Measurements from ENCODE around the gene TRAPPC3. TPM values are rescaled to one million over a fixed set of nuclear protein-coding genes. Genes with fewer than 3 reads are reported as not detected.

Gene TRAPPC3
- total RNA-seq, 1 experiment from 2014 or later = 64.6 TPM

DNA sequence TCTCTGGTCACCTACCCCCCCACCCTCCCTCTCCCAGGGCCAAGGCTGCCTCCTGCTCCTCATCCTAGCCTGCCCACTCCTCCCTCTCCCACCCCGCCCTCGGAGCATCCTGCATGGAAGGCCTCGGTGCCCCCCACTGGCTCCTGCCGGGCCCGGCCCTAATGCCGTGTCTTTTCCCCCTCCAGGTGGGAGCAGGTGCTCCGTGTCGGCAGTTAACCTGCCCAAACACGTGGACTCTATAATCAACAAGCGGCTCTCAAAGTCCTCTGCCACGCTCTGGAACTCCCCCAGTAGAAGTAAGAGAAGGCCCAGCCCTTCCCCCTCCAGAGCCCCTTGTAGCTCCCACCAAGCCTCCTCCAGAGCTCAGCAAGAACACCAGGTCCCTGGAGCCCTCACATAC is 25.4 kb upstream of the TRAPPC3 start:
- H2AFZ ChIP-seq (ENCODE audit: low read depth, low read length, poor library complexity, severe bottlenecking) = no peak overlapping the region
- ChIA-PET RAD21 (ENCODE audit: low non-redundant PET in 1 of 2, low total read pairs in 2 of 2, uncharacterized antibody in 2 of 2, unreplicated experiment in 2 of 2) (interaction anchor here in 1 of 2 experiments (0.6 kb wide), 1 partner anchor 13 kb away, joined by 3 read pairs; no protein-coding TSS in a partner anchor), POLR2A (interaction anchor here (0.5 kb wide), 1 partner anchor 150 kb away, joined by 6 read pairs; no protein-coding TSS in a partner anchor), CTCF (no interaction called here)
- intact Hi-C loops (cut with micrococcal nuclease) = no loop called here
- peaks cover 42 to 60% of the 10 kb centered on the region in 2 experiments for H3K36me3 ChIP-seq (ENCODE audit: control insufficient read depth in 1 of 2, insufficient read depth in 2 of 2, low read length in 2 of 2)
- ATAC-seq = no peak
- no peaks in the 10 kb centered on the region for H4K20me1 ChIP-seq (ENCODE audit: insufficient read depth)
- H3K79me2 ChIP-seq (ENCODE audit: insufficient read depth, low read length) = peaks cover 8% of the 10 kb centered on the region; the same call in 1 of the 2 replicates
- no TSS peak for BruUV-seq (replicated peaks)
- peaks cover 2 to 26% of the 10 kb centered on the region in 2 experiments; a peak in 3 of 4 replicates for H3K4me1 ChIP-seq (ENCODE audit: control insufficient read depth in 1 of 2, insufficient read depth in 2 of 2, low read length in 2 of 2)
- H3K27ac ChIP-seq (ENCODE audit: low read depth, low read length) = no peak overlapping the region
- TF ChIP-seq RAD21 (IDR thresholded peaks at IDR 0.05; ENCODE audit: low read depth) = no peak
- no peak for TF ChIP-seq REST (IDR thresholded peaks at IDR 0.05; ENCODE audit: low read depth)
- TF ChIP-seq ZFX (IDR thresholded peaks at IDR 0.05) = no peak
- TF ChIP-seq ZBTB33 (IDR thresholded peaks at IDR 0.05; ENCODE audit: extremely low read depth, insufficient replicate concordance, low read length) = no peak
- TF ChIP-seq EGR1 (IDR thresholded peaks at IDR 0.05; ENCODE audit: low read depth) = no peak
- no peak for TF ChIP-seq EZH2 (IDR thresholded peaks at IDR 0.05)
- no peak for TF ChIP-seq SIN3A (IDR thresholded peaks at IDR 0.05; ENCODE audit: low read depth)
- TF ChIP-seq CBX3 (IDR thresholded peaks at IDR 0.05; ENCODE audit: low read depth) = no peak
- no peak for TF ChIP-seq POLR2AphosphoS5 (IDR thresholded peaks at IDR 0.05; ENCODE audit: low read depth, low read length)
- TF ChIP-seq, protein P1, sequence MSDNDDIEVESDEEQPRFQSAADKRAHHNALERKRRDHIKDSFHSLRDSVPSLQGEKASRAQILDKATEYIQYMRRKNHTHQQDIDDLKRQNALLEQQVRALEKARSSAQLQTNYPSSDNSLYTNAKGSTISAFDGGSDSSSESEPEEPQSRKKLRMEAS (IDR thresholded peaks at IDR 0.05) = no peak
- TF ChIP-seq TCF7L2 (IDR thresholded peaks at IDR 0.05; ENCODE audit: borderline replicate concordance, extremely low read depth, insufficient read depth, insufficient read length) = no peak
- no peak for TF ChIP-seq JUND (IDR thresholded peaks at IDR 0.05)
- no peak for TF ChIP-seq ELF1 (IDR thresholded peaks at IDR 0.05; ENCODE audit: borderline replicate concordance, low read depth)
- no peak for TF ChIP-seq EZH2phosphoT487 (IDR thresholded peaks at IDR 0.05; ENCODE audit: borderline replicate concordance)
- no peak for TF ChIP-seq CEBPB (IDR thresholded peaks at IDR 0.05; ENCODE audit: low read depth)
- TF ChIP-seq CTCF (IDR thresholded peaks at IDR 0.05 in 2 of 3, conservative IDR thresholded peaks at IDR 0.05 in 1 of 3; ENCODE audit: borderline replicate concordance in 1 of 3, insufficient read depth in 1 of 3, low read depth in 2 of 3, low read length in 2 of 3) = no peak
- no peak for TF ChIP-seq POLR2A (IDR thresholded peaks at IDR 0.05; ENCODE audit: borderline replicate concordance, extremely low read depth, insufficient read depth, insufficient read length)
- TF ChIP-seq, protein P2, sequence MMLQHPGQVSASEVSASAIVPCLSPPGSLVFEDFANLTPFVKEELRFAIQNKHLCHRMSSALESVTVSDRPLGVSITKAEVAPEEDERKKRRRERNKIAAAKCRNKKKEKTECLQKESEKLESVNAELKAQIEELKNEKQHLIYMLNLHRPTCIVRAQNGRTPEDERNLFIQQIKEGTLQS (IDR thresholded peaks at IDR 0.05) = no peak
- no peak for TF ChIP-seq YY1 (IDR thresholded peaks at IDR 0.05; ENCODE audit: extremely low read depth, insufficient replicate concordance, low read depth, low read length)
- DNase-seq (ENCODE audit: low read depth, low spot score) = no peak
- H3K9me3 ChIP-seq (ENCODE audit: control insufficient read depth in 1 of 2, insufficient read depth in 1 of 2, low read depth in 1 of 2, low read length in 2 of 2) = no peaks in the 10 kb centered on the region
- H3K4me2 ChIP-seq (ENCODE audit: low read length) = no peak overlapping the region
- H3K9me2 ChIP-seq (ENCODE audit: insufficient read depth) = no peaks in the 10 kb centered on the region
- no peak overlapping the region for H3K9ac ChIP-seq (ENCODE audit: low read length)
- no peaks in the 10 kb centered on the region for H3K27me3 ChIP-seq (ENCODE audit: insufficient read depth, low read length)
- H3K4me3 ChIP-seq (replicated peaks in 1 of 2; ENCODE audit: low read depth in 1 of 2, low read length in 2 of 2) = no peak overlapping the region
